ENCODE results near the gene OGDH. TPM values are rescaled to one million over a fixed set of nuclear protein-coding genes. Genes with fewer than 3 reads are reported as not detected.
A peak's percentile ranks its signal among the peaks of the same experiment; 100 is the strongest.

Gene OGDH
- total and polyA plus RNA-seq, 2 of the 4 experiments (the other 2 are of a cell fraction), result 47.4 to 56.5 TPM

- Histone ChIP-seq H3K4me3 (ENCODE audit: insufficient read depth, low read depth, low read length) (no peak overlapping the region), H2AFZ (replicated peaks; ENCODE audit: low read length, poor library complexity) (no peak overlapping the region), H4K8ac (ENCODE audit: low read depth in 2 of 2, low read length in 2 of 2) (no peak overlapping the region), H2AK9ac (replicated peaks; ENCODE audit: low read depth, low read length, poor library complexity) (no peak overlapping the region), H3K4ac (ENCODE audit: low read depth, low read length) (no peak overlapping the region), H3K23ac (ENCODE audit: low read depth, low read length) (no peak overlapping the region), H3K9me3 (ENCODE audit: control insufficient read depth, insufficient read depth, low read length) (no peaks in the 10 kb centered on the region), H3K18ac (ENCODE audit: low read depth, low read length) (no peak overlapping the region), H3K4me1 (ENCODE audit: control insufficient read depth, insufficient read depth, low read length) (peaks cover 5% of the 10 kb centered on the region), H3K27ac (ENCODE audit: insufficient read depth, low read length) (no peak overlapping the region), H3K27me3 (ENCODE audit: control insufficient read depth, insufficient read depth, low read length) (no peaks in the 10 kb centered on the region), H2BK5ac (ENCODE audit: low read depth, low read length, poor library complexity, severe bottlenecking) (no peak overlapping the region), H3K14ac (replicated peaks; ENCODE audit: low read depth, low read length) (no peak overlapping the region), H4K91ac (ENCODE audit: insufficient read depth, low read depth, low read length) (no peak overlapping the region), H2BK20ac (ENCODE audit: low read depth, low read length) (no peak overlapping the region), H4K5ac (ENCODE audit: low read depth, low read length) (no peak overlapping the region), H3K79me1 (ENCODE audit: low read depth in 1 of 2, low read length in 2 of 2) (peaks cover 20 to 52% of the 10 kb centered on the region in 2 experiments; a peak in 3 of 4 replicates), H3K9ac (ENCODE audit: low read depth, low read length) (no peak overlapping the region), H3K9me1 (ENCODE audit: insufficient read depth, low read length) (peaks cover 5% of the 10 kb centered on the region), H2BK15ac (ENCODE audit: low read depth, low read length) (no peak overlapping the region; the same call in 2 of the 3 replicates), H4K20me1 (ENCODE audit: insufficient read depth, low read length) (peaks cover 15% of the 10 kb centered on the region), H3K4me2 (ENCODE audit: low read depth, low read length) (no peak overlapping the region), H3K36me3 (ENCODE audit: control insufficient read depth, insufficient read depth, low read length) (peaks cover 2% of the 10 kb centered on the region; the same call in 1 of the 2 replicates), H2BK120ac (ENCODE audit: low read depth, low read length) (no peak overlapping the region), H3K56ac (ENCODE audit: extremely low read depth, insufficient read depth, low read length) (no peak overlapping the region), H2AK5ac (ENCODE audit: low read depth, low read length) (no peak overlapping the region)
- intact Hi-C loops (cut with micrococcal nuclease) (no loop called here), dilution Hi-C loops (cut with HindIII; ENCODE audit: low sequenced_read_pairs, unreplicated experiment) (no loop called here), in situ Hi-C loops (cut with MboI; ENCODE audit: low sequenced_read_pairs) (no loop called here)
- ChIA-PET CTCF (no interaction called here), POLR2A (ENCODE audit: unreplicated experiment) (no interaction called here)
- DNase-seq (peak; percentile 48), ATAC-seq (ENCODE audit: low read depth) (no peak)
- BruUV-seq (replicated peaks), result no TSS peak
- WGBS, 2 experiments (ENCODE audit: extremely low coverage in 2 of 2, insufficient read length in 1 of 2), result no CpG with 5 or more reads among the region's 2 CpGs
- TF ChIP-seq MAZ (IDR thresholded peaks at IDR 0.05; ENCODE audit: borderline replicate concordance, low read depth, low read length), result no peak
- no peak for TF ChIP-seq MAFK (IDR thresholded peaks at IDR 0.05; ENCODE audit: low read depth, low read length)
- TF ChIP-seq CHD1 (IDR thresholded peaks at IDR 0.05; ENCODE audit: low read depth, low read length), result no peak
- TF ChIP-seq RFX5 (IDR thresholded peaks at IDR 0.05; ENCODE audit: low read depth, low read length), result no peak
- no peak for TF ChIP-seq USF2 (IDR thresholded peaks at IDR 0.05; ENCODE audit: low read depth, low read length)
- no peak for TF ChIP-seq SMC3 (IDR thresholded peaks at IDR 0.05; ENCODE audit: low read depth, low read length)
- TF ChIP-seq CTCF (conservative IDR thresholded peaks at IDR 0.05; ENCODE audit: low read depth, low read length), result no peak
- no peak for TF ChIP-seq RCOR1 (IDR thresholded peaks at IDR 0.05; ENCODE audit: insufficient replicate concordance, low read length)
- TF ChIP-seq FOS (IDR thresholded peaks at IDR 0.05; ENCODE audit: low read depth, low read length), result no peak
- no peak for TF ChIP-seq CEBPB (IDR thresholded peaks at IDR 0.05; ENCODE audit: low read depth, low read length)
These were observed 8.8 kb downstream of the OGDH start for GRCh38 chr7:44615149-44615611.

All from IMR-90 (cell line).